Measurements from ENCODE around the gene APOB. TPM values are rescaled to one million over a fixed set of nuclear protein-coding genes. Genes with fewer than 3 reads are reported as not detected.

APOB gene
- polyA plus RNA-seq, 1 of the 3 experiments (the other 2 are of a cell fraction), result not detected

DNA sequence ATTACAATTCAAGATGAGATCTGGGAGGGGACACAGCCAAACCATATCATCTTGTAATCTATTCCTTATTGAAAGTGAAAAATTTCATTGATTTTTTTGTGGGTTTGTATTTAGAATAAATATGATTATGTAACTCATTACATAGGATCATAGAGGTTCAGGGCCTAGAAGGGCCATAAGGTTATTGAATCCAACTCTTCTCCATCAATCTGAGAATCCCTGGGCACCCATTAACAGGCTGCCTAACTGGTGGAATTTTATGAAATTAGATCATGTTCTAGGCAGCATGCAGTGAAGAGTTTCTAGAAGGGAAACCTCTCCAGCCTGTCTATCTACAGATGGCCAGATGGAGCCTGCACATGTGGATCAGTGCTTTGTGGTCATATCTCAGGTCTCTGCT is 6.3 kb upstream of the APOB start:
- Histone ChIP-seq H3K9me2 (no peaks in the 10 kb centered on the region), H3K27me3 (ENCODE audit: insufficient read depth) (no peaks in the 10 kb centered on the region), H3K4me3 (ENCODE audit: low read depth in 2 of 2, low read length in 1 of 2) (no peak overlapping the region)

DNA sequence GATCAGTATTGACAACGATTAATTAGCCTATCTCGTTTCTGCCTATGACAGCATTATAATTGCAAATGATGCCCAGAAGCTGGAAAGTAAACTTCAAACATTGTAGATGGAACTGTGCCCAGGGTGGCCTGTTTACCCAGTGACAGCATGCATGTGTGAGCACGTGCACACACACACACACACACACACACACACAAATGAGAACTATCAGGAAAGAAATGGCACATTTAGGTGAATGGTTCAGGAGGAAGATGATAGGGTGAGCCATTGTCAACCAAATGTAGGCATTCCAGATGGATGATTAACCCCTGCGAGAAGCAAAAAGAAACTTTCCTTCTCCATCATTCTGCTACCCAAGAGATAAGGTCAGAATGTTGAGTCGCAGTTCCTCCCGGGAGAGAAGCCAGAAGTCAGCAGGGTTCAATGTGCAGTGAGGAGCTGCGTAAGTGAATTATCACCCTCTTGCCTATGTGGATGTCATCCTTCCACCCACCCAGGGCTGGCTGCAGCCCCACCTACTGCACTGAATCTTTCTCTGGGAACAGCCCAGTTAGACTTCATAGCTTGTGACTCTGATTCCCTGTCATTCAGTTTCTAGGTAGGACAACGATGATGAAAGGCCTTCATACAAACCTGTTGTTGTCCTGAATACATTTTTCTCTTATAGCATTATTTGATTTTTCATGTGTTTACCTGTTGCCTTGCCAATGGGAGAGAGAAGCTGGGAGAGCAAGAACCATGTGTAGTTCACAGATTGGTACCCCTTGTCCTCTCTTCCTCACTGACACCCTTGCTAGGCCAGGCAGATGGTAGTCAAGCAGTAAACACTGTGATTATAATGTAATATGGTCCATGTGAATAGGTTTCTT is 3.5 kb upstream of the APOB start:
- Histone ChIP-seq H3F3A (replicated peaks; ENCODE audit: insufficient read depth) (no peaks in the 10 kb centered on the region), H3K4me3 (ENCODE audit: low read depth in 2 of 2, low read length in 1 of 2) (no peak overlapping the region), H3K27me3 (ENCODE audit: insufficient read depth) (no peaks in the 10 kb centered on the region), H3K9me3 (no peaks in the 10 kb centered on the region), H3K79me2 (ENCODE audit: insufficient read depth) (no peaks in the 10 kb centered on the region), H3K36me3 (replicated peaks in 1 of 2; ENCODE audit: control insufficient read depth in 1 of 2, insufficient read depth in 2 of 2, low read length in 1 of 2) (no peaks in the 10 kb centered on the region), H2AFZ (ENCODE audit: low read depth) (no peak overlapping the region), H4K20me1 (ENCODE audit: insufficient read depth) (no peaks in the 10 kb centered on the region), H3K4me2 (no peak overlapping the region), H3K27ac (ENCODE audit: low read depth in 2 of 2, low read length in 1 of 2) (no peak overlapping the region), H3K9ac (no peak overlapping the region), H3K4me1 (ENCODE audit: control insufficient read depth in 1 of 2, insufficient read depth in 2 of 2, low read depth in 1 of 2, low read length in 1 of 2) (peaks cover 0 to 16% of the 10 kb centered on the region in 2 experiments; a peak in 2 of 4 replicates), H3K9me2 (no peaks in the 10 kb centered on the region)
- peak; percentile 36 for DNase-seq
- 15% methylated on average over 8 of the region's 8 CpGs for WGBS (ENCODE audit: low lambda C conversion rate)
- CTCF ChIA-PET, result interaction anchor here (0.8 to 9.3 kb wide), 11 partner anchors 10 to 387 kb away, joined by 3 to 315 read pairs (median 7); partner anchors contain the start of gene TDRD15
- POLR2A ChIA-PET, result no interaction called here
- TF ChIP-seq GATA2 (CRISPR knock-in tag; IDR thresholded peaks at IDR 0.05) (peak; percentile 1; the same call in 1 of the 2 replicates), MXI1 (IDR thresholded peaks at IDR 0.05; ENCODE audit: low read depth, low read length) (peak; percentile 60), FOSL2 (IDR thresholded peaks at IDR 0.05; ENCODE audit: borderline replicate concordance, low read depth) (no peak)

More for the DNA sequence above, 6.3 kb upstream of the APOB start:
- TF ChIP-seq TCF12 (IDR thresholded peaks at IDR 0.05) (no peak), MAX (IDR thresholded peaks at IDR 0.05; ENCODE audit: low read depth) (no peak), FOSL2 (IDR thresholded peaks at IDR 0.05; ENCODE audit: borderline replicate concordance, low read depth) (no peak), RFX5 (IDR thresholded peaks at IDR 0.05; ENCODE audit: low read length) (no peak)
- TF ChIP-seq, protein P1, sequence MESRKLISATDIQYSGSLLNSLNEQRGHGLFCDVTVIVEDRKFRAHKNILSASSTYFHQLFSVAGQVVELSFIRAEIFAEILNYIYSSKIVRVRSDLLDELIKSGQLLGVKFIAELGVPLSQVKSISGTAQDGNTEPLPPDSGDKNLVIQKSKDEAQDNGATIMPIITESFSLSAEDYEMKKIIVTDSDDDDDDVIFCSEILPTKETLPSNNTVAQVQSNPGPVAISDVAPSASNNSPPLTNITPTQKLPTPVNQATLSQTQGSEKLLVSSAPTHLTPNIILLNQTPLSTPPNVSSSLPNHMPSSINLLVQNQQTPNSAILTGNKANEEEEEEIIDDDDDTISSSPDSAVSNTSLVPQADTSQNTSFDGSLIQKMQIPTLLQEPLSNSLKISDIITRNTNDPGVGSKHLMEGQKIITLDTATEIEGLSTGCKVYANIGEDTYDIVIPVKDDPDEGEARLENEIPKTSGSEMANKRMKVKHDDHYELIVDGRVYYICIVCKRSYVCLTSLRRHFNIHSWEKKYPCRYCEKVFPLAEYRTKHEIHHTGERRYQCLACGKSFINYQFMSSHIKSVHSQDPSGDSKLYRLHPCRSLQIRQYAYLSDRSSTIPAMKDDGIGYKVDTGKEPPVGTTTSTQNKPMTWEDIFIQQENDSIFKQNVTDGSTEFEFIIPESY (IDR thresholded peaks at IDR 0.05; ENCODE audit: borderline replicate concordance, low read depth), result no peak
- TF ChIP-seq, protein P2, sequence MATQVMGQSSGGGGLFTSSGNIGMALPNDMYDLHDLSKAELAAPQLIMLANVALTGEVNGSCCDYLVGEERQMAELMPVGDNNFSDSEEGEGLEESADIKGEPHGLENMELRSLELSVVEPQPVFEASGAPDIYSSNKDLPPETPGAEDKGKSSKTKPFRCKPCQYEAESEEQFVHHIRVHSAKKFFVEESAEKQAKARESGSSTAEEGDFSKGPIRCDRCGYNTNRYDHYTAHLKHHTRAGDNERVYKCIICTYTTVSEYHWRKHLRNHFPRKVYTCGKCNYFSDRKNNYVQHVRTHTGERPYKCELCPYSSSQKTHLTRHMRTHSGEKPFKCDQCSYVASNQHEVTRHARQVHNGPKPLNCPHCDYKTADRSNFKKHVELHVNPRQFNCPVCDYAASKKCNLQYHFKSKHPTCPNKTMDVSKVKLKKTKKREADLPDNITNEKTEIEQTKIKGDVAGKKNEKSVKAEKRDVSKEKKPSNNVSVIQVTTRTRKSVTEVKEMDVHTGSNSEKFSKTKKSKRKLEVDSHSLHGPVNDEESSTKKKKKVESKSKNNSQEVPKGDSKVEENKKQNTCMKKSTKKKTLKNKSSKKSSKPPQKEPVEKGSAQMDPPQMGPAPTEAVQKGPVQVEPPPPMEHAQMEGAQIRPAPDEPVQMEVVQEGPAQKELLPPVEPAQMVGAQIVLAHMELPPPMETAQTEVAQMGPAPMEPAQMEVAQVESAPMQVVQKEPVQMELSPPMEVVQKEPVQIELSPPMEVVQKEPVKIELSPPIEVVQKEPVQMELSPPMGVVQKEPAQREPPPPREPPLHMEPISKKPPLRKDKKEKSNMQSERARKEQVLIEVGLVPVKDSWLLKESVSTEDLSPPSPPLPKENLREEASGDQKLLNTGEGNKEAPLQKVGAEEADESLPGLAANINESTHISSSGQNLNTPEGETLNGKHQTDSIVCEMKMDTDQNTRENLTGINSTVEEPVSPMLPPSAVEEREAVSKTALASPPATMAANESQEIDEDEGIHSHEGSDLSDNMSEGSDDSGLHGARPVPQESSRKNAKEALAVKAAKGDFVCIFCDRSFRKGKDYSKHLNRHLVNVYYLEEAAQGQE (IDR thresholded peaks at IDR 0.05; ENCODE audit: low read depth, low read length), result no peak
- DNase-seq, result no peak
- Histone ChIP-seq H3K4me1 (ENCODE audit: control insufficient read depth in 1 of 2, insufficient read depth in 2 of 2, low read depth in 1 of 2, low read length in 1 of 2) (peaks cover 0 to 10% of the 10 kb centered on the region in 2 experiments; a peak in 2 of 4 replicates), H2AFZ (ENCODE audit: low read depth) (no peak overlapping the region), H3K9ac (no peak overlapping the region), H3K4me2 (no peak overlapping the region), H3K27ac (ENCODE audit: low read depth in 2 of 2, low read length in 1 of 2) (no peak overlapping the region), H3K36me3 (replicated peaks in 1 of 2; ENCODE audit: control insufficient read depth in 1 of 2, insufficient read depth in 2 of 2, low read length in 1 of 2) (no peaks in the 10 kb centered on the region), H4K20me1 (ENCODE audit: insufficient read depth) (no peaks in the 10 kb centered on the region), H3K9me3 (no peaks in the 10 kb centered on the region), H3F3A (replicated peaks; ENCODE audit: insufficient read depth) (no peaks in the 10 kb centered on the region), H3K79me2 (ENCODE audit: insufficient read depth) (no peaks in the 10 kb centered on the region)
- POLR2A ChIA-PET, result no interaction called here
- CTCF ChIA-PET, result no interaction called here
